Loucy (cell line): ENCODE data around the gene CSKMT.

Experiments
- H2AFZ ChIP-seq: fragments of 200-600 bp; sonication (generic); 2 replicates; pipeline ENCODE4 v1.6.0; 2016; ENCODE audit warnings: antibody characterized with exemption, mild to moderate bottlenecking, low read length, moderate library complexity
- H3F3A ChIP-seq: fragments of 200-600 bp; 2 replicates; pipeline ENCODE4 v1.6.0; 2016; ENCODE audit warnings: antibody characterized with exemption, low read depth, mild to moderate bottlenecking
- H3K27me3 ChIP-seq: fragments of 200-600 bp; sonication (generic); 2 replicates; pipeline ENCODE4 v1.6.1; 2014; ENCODE audit warnings: low read length, mild to moderate bottlenecking; ENCODE audit not compliant: insufficient read depth, poor library complexity, severe bottlenecking
- H3K36me3 ChIP-seq: fragments of 200-600 bp; sonication (generic); 2 replicates; pipeline ENCODE4 v1.6.1; 2016; ENCODE audit warnings: low read length; ENCODE audit not compliant: insufficient read depth
- H3K4me1 ChIP-seq: fragments of 200-600 bp; sonication (generic); 2 replicates; pipeline ENCODE4 v1.5.1; 2014; ENCODE audit warnings: low read length, mild to moderate bottlenecking; ENCODE audit not compliant: insufficient read depth, poor library complexity, severe bottlenecking
- H3K4me2 ChIP-seq: fragments of 200-600 bp; sonication (generic); 2 replicates; pipeline ENCODE4 v1.6.0; 2014; ENCODE audit warnings: antibody characterized with exemption, low read length, low read depth, mild to moderate bottlenecking; ENCODE audit not compliant: poor library complexity, severe bottlenecking
- H3K4me3 ChIP-seq: fragments of 200-600 bp; sonication (generic); 2 replicates; pipeline ENCODE4 v1.5.1; 2014; ENCODE audit warnings: low read length, mild to moderate bottlenecking, mixed read lengths; ENCODE audit not compliant: poor library complexity, severe bottlenecking
- H3K79me2 ChIP-seq: fragments of 200-600 bp; sonication (generic); 2 replicates; pipeline ENCODE4 v1.6.1; 2014; ENCODE audit warnings: low read length; ENCODE audit not compliant: insufficient read depth
- H3K9ac ChIP-seq: fragments of 200-600 bp; sonication (generic); 2 replicates; pipeline ENCODE4 v1.6.0; 2014; ENCODE audit warnings: mild to moderate bottlenecking, low read depth, low read length, moderate library complexity; ENCODE audit not compliant: poor library complexity, severe bottlenecking
- H3K9me2 ChIP-seq: fragments of 200-600 bp; sonication (generic); replicated peaks from 2 replicates; pipeline ENCODE4 v1.6.1; 2016; ENCODE audit warnings: low read depth, low read length, mixed read lengths
- H3K9me3 ChIP-seq: fragments of 200-600 bp; sonication (generic); 2 replicates; pipeline ENCODE4 v1.6.1; 2014; ENCODE audit warnings: mild to moderate bottlenecking, antibody characterized with exemption, low read length, low read depth; ENCODE audit not compliant: insufficient read depth
- H4K20me1 ChIP-seq: fragments of 200-600 bp; sonication (generic); 2 replicates; pipeline ENCODE4 v1.6.0; 2014; ENCODE audit warnings: antibody characterized with exemption, low read length, mild to moderate bottlenecking; ENCODE audit not compliant: insufficient read depth, poor library complexity, severe bottlenecking
- EZH2phosphoT487 ChIP-seq: fragments of 200-600 bp; IDR thresholded peaks from 2 replicates; pipeline ENCODE4 v1.6.1; 2018; ENCODE audit warnings: antibody characterized with exemption, mild to moderate bottlenecking, moderate library complexity, borderline replicate concordance
- TF ChIP-seq, protein P1 (sequence below): fragments of 200-600 bp; sonication (generic); conservative IDR thresholded peaks from 2 replicates; pipeline ENCODE4 v1.5.1; 2014; ENCODE audit warnings: mild to moderate bottlenecking, antibody characterized with exemption, low read length

Gene CSKMT

DNA sequence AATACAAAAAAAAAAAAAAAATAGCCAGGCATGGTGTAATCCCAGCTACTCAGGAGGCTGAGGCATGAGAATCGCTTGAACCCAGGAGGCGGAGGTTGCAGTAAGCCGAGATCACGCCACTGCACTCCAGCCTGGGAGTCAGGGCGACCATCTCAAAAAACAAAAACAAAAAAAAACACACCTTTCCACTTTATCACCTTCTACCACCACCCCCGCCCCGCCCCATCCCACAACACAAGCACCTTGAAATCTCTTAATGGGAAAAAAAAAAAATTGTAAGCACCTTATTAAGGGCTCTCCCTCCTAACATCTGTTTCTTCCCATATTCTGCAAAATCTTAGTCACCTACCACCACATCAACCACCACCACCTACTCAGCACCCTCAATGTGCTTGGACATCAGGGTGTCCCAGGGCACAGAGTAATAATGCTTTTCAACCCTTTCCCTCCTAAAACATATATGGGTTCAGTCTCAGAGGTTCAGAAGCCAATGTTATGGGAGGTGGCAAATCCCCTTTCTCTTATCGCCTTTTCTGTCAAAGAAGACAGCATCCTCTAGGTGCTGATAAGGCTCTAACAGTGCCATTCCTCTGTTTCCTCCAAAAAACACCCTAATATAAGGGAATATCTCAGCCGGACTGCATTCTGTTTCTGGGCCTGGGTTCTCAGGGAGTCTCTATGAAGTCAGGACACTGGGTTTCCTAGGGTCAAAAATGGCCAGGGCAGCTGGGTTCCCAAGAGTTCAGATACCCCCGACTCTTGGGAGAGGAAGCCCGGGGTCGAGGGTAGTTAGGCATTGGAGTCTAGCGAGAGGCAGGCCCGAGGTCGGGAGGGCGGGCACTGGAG, 12.7 kb upstream of the CSKMT start:
- H3K4me1 ChIP-seq: peaks cover 10% of the 10 kb centered on the region
- no peaks in the 10 kb centered on the region for H3K9me2 ChIP-seq
- peaks cover 26% of the 10 kb centered on the region for H3K79me2 ChIP-seq
- no peaks in the 10 kb centered on the region for H3F3A ChIP-seq
- H4K20me1 ChIP-seq: no peaks in the 10 kb centered on the region
- H3K36me3 ChIP-seq: peaks cover 4% of the 10 kb centered on the region; the same call in 1 of the 2 replicates
- H3K4me2 ChIP-seq: peak overlapping the region; percentile 89
- no peaks in the 10 kb centered on the region for H3K27me3 ChIP-seq
- H2AFZ ChIP-seq: peak overlapping the region; percentile 99
- no peak for TF ChIP-seq EZH2phosphoT487
- TF ChIP-seq, protein P1, sequence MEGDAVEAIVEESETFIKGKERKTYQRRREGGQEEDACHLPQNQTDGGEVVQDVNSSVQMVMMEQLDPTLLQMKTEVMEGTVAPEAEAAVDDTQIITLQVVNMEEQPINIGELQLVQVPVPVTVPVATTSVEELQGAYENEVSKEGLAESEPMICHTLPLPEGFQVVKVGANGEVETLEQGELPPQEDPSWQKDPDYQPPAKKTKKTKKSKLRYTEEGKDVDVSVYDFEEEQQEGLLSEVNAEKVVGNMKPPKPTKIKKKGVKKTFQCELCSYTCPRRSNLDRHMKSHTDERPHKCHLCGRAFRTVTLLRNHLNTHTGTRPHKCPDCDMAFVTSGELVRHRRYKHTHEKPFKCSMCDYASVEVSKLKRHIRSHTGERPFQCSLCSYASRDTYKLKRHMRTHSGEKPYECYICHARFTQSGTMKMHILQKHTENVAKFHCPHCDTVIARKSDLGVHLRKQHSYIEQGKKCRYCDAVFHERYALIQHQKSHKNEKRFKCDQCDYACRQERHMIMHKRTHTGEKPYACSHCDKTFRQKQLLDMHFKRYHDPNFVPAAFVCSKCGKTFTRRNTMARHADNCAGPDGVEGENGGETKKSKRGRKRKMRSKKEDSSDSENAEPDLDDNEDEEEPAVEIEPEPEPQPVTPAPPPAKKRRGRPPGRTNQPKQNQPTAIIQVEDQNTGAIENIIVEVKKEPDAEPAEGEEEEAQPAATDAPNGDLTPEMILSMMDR: no peak
- H3K9ac ChIP-seq: peak overlapping the region; percentile 89
- peak overlapping the region; percentile 89 for H3K4me3 ChIP-seq
- no peaks in the 10 kb centered on the region for H3K9me3 ChIP-seq

DNA sequence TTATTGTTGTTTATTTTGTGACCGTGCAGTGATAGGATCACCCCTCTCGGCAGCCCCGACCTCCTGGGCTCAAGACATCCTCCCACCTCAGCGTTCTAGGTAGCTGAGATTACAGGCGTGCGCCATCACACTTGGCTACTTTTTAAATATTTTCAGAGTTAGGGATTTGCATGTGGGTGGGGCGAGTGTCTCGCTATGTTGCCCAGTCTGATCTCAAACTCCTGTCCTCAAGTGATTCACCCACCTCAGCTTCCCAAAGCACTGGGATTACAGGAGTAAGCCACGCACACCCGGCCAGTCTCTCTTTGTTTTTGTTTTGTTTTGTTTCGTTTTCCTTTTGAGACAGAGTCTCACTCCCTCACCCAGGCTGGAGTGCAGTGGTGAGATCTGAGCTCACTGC, 10.8 kb upstream of the CSKMT start:
- H3K9ac ChIP-seq: peak overlapping the region; percentile 89
- no peaks in the 10 kb centered on the region for H4K20me1 ChIP-seq
- no peak overlapping the region for H2AFZ ChIP-seq
- H3F3A ChIP-seq: no peaks in the 10 kb centered on the region
- no peaks in the 10 kb centered on the region for H3K27me3 ChIP-seq
- peaks cover 10% of the 10 kb centered on the region for H3K4me1 ChIP-seq
- TF ChIP-seq, protein P1: no peak
- no peak for TF ChIP-seq EZH2phosphoT487
- no peak overlapping the region for H3K4me3 ChIP-seq
- H3K36me3 ChIP-seq: peaks cover 4% of the 10 kb centered on the region; the same call in 1 of the 2 replicates
- peaks cover 26% of the 10 kb centered on the region for H3K79me2 ChIP-seq
- H3K9me3 ChIP-seq: no peaks in the 10 kb centered on the region
- peak overlapping the region; percentile 84 for H3K4me2 ChIP-seq
- H3K9me2 ChIP-seq: no peaks in the 10 kb centered on the region

DNA sequence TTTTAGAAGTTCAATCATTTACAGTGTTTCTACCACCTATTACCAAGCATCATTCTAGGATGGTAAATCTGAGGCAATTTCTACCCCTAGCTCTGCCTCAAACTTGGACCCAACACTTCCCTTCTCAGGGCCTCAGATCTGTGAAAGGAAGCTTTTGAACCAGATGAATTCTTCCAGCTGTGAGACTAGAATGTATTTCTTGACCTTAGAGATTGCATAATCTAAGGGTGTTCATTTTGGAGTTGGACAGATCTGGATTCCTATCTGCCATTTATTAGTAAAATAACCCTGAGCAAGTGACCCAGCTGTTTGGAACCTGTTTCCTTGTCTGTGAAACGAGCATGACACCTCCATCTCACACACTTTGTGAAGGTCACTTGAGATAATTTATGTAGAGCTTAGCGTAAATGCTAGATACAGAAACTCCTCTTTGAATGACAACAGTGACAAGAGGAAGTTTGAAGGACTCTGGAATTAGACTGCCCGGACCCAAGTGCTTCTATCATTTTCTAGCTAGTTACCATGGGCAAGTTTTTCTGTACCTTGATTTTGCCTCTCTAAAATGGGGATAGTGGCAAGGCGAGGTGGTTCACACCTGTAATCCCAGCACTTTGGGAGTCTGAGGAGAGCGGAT, 8.2 kb upstream of the CSKMT start:
- Histone ChIP-seq H3K27me3 (no peaks in the 10 kb centered on the region), H3K9me3 (no peaks in the 10 kb centered on the region), H2AFZ (no peak overlapping the region)

More for the DNA sequence above, 8.2 kb upstream of the CSKMT start:
- no peaks in the 10 kb centered on the region for H3K36me3 ChIP-seq
- 0 out of 2 replicates have a peak, but pooled peaks cover 3% of the 10 kb centered on the region for H3F3A ChIP-seq
- H3K79me2 ChIP-seq: peaks cover 12% of the 10 kb centered on the region
- no peak overlapping the region for H3K9ac ChIP-seq
- H3K4me3 ChIP-seq: no peak overlapping the region
- H4K20me1 ChIP-seq: no peaks in the 10 kb centered on the region
- TF ChIP-seq EZH2phosphoT487: no peak
- TF ChIP-seq, protein P1: no peak
- H3K9me2 ChIP-seq: no peaks in the 10 kb centered on the region
- H3K4me1 ChIP-seq: peaks cover 7% of the 10 kb centered on the region
- no peak overlapping the region for H3K4me2 ChIP-seq
